WTC11 (cell line): ENCODE results near the gene MTCL1. TPM values are rescaled to one million over a fixed set of nuclear protein-coding genes. Genes with fewer than 3 reads are reported as not detected.

Experiments
- ATAC-seq: fragments of 200-7000 bp; cut with Tn5 transposase; 2 replicates; pipeline ENCODE4 v1.10.0; 2021; ENCODE audit warnings: mild to moderate bottlenecking, moderate library complexity
- CTCF ChIA-PET: fragments of 300-600 bp; sonication (Branson Sonifier 250); formaldehyde crosslinking; loops from one replicate; lab custom pipeline; 2021; ENCODE audit warnings: antibody characterized with exemption; lab: Charles Lee
- POLR2A ChIA-PET: fragments of 350-600 bp; sonication (Branson Sonifier 250); formaldehyde crosslinking; loops from one replicate; lab custom pipeline; 2021; ENCODE audit warnings: antibody characterized with exemption; lab: Charles Lee
- DNase-seq: peaks from one replicate; pipeline ENCODE4 v3.0.0; 2021; ENCODE audit warnings: low spot score
- H3K27ac Mint-ChIP-seq: 2 replicates; pipeline ENCODE4 v1.8.0; 2021; ENCODE audit warnings: mixed read lengths
- H3K27me3 Mint-ChIP-seq: 2 replicates; pipeline ENCODE4 v1.8.0; 2021; ENCODE audit warnings: low read depth, mild to moderate bottlenecking, moderate library complexity, mixed read lengths
- H3K36me3 Mint-ChIP-seq: 2 replicates; pipeline ENCODE4 v1.8.0; 2021; ENCODE audit warnings: mixed read lengths
- H3K4me1 Mint-ChIP-seq: 2 replicates; pipeline ENCODE4 v1.8.0; 2022; ENCODE audit warnings: mixed read lengths
- H3K4me3 Mint-ChIP-seq: 2 replicates; pipeline ENCODE4 v1.8.0; 2021; ENCODE audit warnings: mild to moderate bottlenecking, moderate library complexity, mixed read lengths
- H3K9me3 Mint-ChIP-seq: 2 replicates; pipeline ENCODE4 v1.8.0; 2021; ENCODE audit warnings: mixed read lengths
- ETV6 ChIP-seq: sonication (generic); formaldehyde crosslinking; IDR thresholded peaks from 2 replicates; pipeline ENCODE4 v1.8.1; 2022; ENCODE audit warnings: mild to moderate bottlenecking, missing genetic modification reagents
- FOXJ3 ChIP-seq: sonication (generic); formaldehyde crosslinking; IDR thresholded peaks from 2 replicates; pipeline ENCODE4 v1.9.0; 2021; ENCODE audit warnings: missing genetic modification reagents, mild to moderate bottlenecking, borderline replicate concordance
- GRHL2 ChIP-seq: fragments of 250-450 bp; sonication (Bioruptor Pico); IDR thresholded peaks from 2 replicates; pipeline ENCODE4 v1.8.0; 2022; ENCODE audit warnings: mild to moderate bottlenecking, moderate library complexity; ENCODE audit not compliant: insufficient replicate concordance, severe bottlenecking
- HMGA2 ChIP-seq: fragments of 250-450 bp; sonication (Bioruptor Pico); IDR thresholded peaks from 2 replicates; pipeline ENCODE4 v1.4.0; 2021; ENCODE audit warnings: mild to moderate bottlenecking, moderate library complexity
- NR2C2 ChIP-seq: sonication (generic); formaldehyde crosslinking; IDR thresholded peaks from 2 replicates; pipeline ENCODE4 v1.8.0; 2022; ENCODE audit warnings: mild to moderate bottlenecking, missing genetic modification reagents
- OVOL2 ChIP-seq: fragments of 250-450 bp; sonication (Bioruptor Pico); IDR thresholded peaks from 2 replicates; pipeline ENCODE4 v1.9.0; 2021; ENCODE audit warnings: mild to moderate bottlenecking, borderline replicate concordance
- RELA ChIP-seq: sonication (generic); formaldehyde crosslinking; IDR thresholded peaks from 2 replicates; pipeline ENCODE4 v1.8.1; 2022; ENCODE audit warnings: missing genetic modification reagents, mild to moderate bottlenecking, borderline replicate concordance
- SP1 ChIP-seq: sonication (generic); formaldehyde crosslinking; conservative IDR thresholded peaks from 2 replicates; pipeline ENCODE4 v1.8.1; 2022; ENCODE audit warnings: missing genetic modification reagents
- ZNF121 ChIP-seq: sonication (generic); formaldehyde crosslinking; IDR thresholded peaks from 2 replicates; pipeline ENCODE4 v1.8.0; 2023; ENCODE audit warnings: missing genetic modification reagents
- total RNA-seq: library from RNA; stranded (reverse); gene quantifications from 3 replicates; pipeline ENCODE4 v1.2.3, GENCODE V29; 2021
- TF ChIP-seq, protein P1 (sequence below): fragments of 250-450 bp; sonication (Bioruptor Pico); IDR thresholded peaks from 2 replicates; pipeline ENCODE4 v1.9.0; 2021; ENCODE audit warnings: mild to moderate bottlenecking
- TF ChIP-seq, protein P2 (sequence below): sonication (generic); formaldehyde crosslinking; conservative IDR thresholded peaks from 2 replicates; pipeline ENCODE4 v1.8.1; 2022; ENCODE audit warnings: mild to moderate bottlenecking, missing genetic modification reagents
- TF ChIP-seq, protein P3 (sequence below): sonication (generic); formaldehyde crosslinking; IDR thresholded peaks from 2 replicates; pipeline ENCODE4 v1.8.0; 2023; ENCODE audit warnings: missing genetic modification reagents, mild to moderate bottlenecking, borderline replicate concordance
- TF ChIP-seq, protein P4 (sequence below): fragments of 250-450 bp; sonication (Bioruptor Pico); IDR thresholded peaks from 2 replicates; pipeline ENCODE4 v1.8.0; 2021; ENCODE audit warnings: mild to moderate bottlenecking
- TF ChIP-seq, protein P5 (sequence below): fragments of 200-600 bp; IDR thresholded peaks from 2 replicates; pipeline ENCODE4 v1.8.0; 2022; ENCODE audit warnings: antibody characterized with exemption
- TF ChIP-seq, protein P6 (sequence below): sonication (generic); formaldehyde crosslinking; IDR thresholded peaks from 2 replicates; pipeline ENCODE4 v1.8.0; 2023; ENCODE audit warnings: mild to moderate bottlenecking, missing genetic modification reagents
- TF ChIP-seq, protein P7 (sequence below): sonication (generic); formaldehyde crosslinking; IDR thresholded peaks from 2 replicates; pipeline ENCODE4 v1.8.0; 2022; ENCODE audit warnings: mild to moderate bottlenecking, missing genetic modification reagents

The MTCL1 gene
- total RNA-seq, 1 experiment from 2014 or later = 64.3 TPM

DNA sequence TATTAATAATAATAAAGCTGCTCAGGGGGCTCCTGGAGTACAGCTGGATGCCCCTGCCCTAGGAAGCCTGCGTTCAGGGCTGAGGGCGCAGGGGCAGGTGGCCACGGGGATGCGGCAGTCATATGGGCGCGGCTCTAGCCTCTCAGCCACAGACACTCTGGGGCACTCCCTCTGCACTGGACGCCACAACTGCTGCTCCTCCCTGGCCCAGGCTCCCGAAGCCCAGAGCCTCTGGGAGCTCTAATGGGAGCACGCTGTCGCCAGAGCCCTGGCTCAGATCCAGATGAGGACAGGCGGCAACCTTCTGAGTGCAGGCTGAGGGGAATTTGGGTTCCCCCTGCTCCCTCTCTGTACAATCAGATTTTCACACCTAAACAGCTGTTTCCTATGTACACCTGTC is 93.6 kb downstream of the MTCL1 start (continued):
- TF ChIP-seq, protein P1, sequence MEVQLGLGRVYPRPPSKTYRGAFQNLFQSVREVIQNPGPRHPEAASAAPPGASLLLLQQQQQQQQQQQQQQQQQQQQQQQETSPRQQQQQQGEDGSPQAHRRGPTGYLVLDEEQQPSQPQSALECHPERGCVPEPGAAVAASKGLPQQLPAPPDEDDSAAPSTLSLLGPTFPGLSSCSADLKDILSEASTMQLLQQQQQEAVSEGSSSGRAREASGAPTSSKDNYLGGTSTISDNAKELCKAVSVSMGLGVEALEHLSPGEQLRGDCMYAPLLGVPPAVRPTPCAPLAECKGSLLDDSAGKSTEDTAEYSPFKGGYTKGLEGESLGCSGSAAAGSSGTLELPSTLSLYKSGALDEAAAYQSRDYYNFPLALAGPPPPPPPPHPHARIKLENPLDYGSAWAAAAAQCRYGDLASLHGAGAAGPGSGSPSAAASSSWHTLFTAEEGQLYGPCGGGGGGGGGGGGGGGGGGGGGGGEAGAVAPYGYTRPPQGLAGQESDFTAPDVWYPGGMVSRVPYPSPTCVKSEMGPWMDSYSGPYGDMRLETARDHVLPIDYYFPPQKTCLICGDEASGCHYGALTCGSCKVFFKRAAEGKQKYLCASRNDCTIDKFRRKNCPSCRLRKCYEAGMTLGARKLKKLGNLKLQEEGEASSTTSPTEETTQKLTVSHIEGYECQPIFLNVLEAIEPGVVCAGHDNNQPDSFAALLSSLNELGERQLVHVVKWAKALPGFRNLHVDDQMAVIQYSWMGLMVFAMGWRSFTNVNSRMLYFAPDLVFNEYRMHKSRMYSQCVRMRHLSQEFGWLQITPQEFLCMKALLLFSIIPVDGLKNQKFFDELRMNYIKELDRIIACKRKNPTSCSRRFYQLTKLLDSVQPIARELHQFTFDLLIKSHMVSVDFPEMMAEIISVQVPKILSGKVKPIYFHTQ (CRISPR knock-in tag) = no peak
- TF ChIP-seq, protein P2, sequence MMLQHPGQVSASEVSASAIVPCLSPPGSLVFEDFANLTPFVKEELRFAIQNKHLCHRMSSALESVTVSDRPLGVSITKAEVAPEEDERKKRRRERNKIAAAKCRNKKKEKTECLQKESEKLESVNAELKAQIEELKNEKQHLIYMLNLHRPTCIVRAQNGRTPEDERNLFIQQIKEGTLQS (CRISPR knock-in tag) = no peak
- no peak for TF ChIP-seq HMGA2 (CRISPR knock-in tag)
- TF ChIP-seq, protein P3, sequence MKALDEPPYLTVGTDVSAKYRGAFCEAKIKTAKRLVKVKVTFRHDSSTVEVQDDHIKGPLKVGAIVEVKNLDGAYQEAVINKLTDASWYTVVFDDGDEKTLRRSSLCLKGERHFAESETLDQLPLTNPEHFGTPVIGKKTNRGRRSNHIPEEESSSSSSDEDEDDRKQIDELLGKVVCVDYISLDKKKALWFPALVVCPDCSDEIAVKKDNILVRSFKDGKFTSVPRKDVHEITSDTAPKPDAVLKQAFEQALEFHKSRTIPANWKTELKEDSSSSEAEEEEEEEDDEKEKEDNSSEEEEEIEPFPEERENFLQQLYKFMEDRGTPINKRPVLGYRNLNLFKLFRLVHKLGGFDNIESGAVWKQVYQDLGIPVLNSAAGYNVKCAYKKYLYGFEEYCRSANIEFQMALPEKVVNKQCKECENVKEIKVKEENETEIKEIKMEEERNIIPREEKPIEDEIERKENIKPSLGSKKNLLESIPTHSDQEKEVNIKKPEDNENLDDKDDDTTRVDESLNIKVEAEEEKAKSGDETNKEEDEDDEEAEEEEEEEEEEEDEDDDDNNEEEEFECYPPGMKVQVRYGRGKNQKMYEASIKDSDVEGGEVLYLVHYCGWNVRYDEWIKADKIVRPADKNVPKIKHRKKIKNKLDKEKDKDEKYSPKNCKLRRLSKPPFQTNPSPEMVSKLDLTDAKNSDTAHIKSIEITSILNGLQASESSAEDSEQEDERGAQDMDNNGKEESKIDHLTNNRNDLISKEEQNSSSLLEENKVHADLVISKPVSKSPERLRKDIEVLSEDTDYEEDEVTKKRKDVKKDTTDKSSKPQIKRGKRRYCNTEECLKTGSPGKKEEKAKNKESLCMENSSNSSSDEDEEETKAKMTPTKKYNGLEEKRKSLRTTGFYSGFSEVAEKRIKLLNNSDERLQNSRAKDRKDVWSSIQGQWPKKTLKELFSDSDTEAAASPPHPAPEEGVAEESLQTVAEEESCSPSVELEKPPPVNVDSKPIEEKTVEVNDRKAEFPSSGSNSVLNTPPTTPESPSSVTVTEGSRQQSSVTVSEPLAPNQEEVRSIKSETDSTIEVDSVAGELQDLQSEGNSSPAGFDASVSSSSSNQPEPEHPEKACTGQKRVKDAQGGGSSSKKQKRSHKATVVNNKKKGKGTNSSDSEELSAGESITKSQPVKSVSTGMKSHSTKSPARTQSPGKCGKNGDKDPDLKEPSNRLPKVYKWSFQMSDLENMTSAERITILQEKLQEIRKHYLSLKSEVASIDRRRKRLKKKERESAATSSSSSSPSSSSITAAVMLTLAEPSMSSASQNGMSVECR (CRISPR knock-in tag) = no peak
- TF ChIP-seq SP1 (CRISPR knock-in tag) = no peak
- TF ChIP-seq ETV6 (CRISPR knock-in tag) = no peak
- TF ChIP-seq, protein P4, sequence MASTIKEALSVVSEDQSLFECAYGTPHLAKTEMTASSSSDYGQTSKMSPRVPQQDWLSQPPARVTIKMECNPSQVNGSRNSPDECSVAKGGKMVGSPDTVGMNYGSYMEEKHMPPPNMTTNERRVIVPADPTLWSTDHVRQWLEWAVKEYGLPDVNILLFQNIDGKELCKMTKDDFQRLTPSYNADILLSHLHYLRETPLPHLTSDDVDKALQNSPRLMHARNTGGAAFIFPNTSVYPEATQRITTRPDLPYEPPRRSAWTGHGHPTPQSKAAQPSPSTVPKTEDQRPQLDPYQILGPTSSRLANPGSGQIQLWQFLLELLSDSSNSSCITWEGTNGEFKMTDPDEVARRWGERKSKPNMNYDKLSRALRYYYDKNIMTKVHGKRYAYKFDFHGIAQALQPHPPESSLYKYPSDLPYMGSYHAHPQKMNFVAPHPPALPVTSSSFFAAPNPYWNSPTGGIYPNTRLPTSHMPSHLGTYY = no peak

DNA sequence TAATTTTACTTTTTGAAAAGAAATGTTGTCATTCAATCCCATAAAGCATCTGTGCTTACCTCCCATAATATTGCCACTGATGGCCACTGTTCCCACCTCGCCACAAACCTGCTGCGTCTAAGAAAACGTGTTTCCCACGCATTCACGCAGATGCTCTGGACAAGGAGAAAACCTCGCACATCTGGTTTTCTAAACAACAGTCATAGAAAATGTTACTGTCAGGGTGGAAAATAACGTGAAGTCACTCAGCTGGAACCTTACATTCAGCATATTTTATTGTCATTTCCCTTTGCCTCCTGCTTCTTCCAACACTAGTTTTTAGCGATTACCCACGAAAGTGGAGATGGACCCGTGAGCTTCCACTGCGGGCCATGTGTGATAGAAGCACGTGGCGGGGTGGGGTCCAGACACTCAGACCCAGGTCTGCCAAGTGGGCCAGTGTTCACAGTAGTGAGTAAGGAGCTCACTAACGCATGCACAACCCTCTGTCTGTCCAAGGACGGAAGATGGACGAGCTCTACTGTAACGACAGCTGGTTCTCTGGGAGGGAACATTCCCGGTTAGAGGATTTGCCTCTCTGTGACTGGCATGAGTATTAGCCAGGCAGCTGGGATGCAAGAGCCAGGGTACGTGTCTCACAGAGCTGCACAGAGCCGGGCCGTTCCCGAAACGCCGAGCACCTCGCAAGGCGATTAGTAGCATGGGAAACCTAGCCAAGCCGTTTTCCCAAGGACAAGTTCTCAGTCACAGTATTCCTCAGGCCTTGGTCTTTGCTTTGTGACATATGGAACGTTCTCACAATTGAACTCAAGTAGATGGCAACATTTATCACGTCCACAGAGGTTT is 94.5 kb downstream of the MTCL1 start:
- Mint-ChIP-seq H3K27ac (peak overlapping the region; percentile 97), H3K4me3 (no peak overlapping the region)
- TF ChIP-seq, protein P5, sequence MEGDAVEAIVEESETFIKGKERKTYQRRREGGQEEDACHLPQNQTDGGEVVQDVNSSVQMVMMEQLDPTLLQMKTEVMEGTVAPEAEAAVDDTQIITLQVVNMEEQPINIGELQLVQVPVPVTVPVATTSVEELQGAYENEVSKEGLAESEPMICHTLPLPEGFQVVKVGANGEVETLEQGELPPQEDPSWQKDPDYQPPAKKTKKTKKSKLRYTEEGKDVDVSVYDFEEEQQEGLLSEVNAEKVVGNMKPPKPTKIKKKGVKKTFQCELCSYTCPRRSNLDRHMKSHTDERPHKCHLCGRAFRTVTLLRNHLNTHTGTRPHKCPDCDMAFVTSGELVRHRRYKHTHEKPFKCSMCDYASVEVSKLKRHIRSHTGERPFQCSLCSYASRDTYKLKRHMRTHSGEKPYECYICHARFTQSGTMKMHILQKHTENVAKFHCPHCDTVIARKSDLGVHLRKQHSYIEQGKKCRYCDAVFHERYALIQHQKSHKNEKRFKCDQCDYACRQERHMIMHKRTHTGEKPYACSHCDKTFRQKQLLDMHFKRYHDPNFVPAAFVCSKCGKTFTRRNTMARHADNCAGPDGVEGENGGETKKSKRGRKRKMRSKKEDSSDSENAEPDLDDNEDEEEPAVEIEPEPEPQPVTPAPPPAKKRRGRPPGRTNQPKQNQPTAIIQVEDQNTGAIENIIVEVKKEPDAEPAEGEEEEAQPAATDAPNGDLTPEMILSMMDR = no peak
- TF ChIP-seq, protein P6, sequence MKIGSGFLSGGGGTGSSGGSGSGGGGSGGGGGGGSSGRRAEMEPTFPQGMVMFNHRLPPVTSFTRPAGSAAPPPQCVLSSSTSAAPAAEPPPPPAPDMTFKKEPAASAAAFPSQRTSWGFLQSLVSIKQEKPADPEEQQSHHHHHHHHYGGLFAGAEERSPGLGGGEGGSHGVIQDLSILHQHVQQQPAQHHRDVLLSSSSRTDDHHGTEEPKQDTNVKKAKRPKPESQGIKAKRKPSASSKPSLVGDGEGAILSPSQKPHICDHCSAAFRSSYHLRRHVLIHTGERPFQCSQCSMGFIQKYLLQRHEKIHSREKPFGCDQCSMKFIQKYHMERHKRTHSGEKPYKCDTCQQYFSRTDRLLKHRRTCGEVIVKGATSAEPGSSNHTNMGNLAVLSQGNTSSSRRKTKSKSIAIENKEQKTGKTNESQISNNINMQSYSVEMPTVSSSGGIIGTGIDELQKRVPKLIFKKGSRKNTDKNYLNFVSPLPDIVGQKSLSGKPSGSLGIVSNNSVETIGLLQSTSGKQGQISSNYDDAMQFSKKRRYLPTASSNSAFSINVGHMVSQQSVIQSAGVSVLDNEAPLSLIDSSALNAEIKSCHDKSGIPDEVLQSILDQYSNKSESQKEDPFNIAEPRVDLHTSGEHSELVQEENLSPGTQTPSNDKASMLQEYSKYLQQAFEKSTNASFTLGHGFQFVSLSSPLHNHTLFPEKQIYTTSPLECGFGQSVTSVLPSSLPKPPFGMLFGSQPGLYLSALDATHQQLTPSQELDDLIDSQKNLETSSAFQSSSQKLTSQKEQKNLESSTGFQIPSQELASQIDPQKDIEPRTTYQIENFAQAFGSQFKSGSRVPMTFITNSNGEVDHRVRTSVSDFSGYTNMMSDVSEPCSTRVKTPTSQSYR (CRISPR knock-in tag) = no peak
- no peak for TF ChIP-seq OVOL2
- TF ChIP-seq FOXJ3 (CRISPR knock-in tag) = no peak
- TF ChIP-seq, protein P7, sequence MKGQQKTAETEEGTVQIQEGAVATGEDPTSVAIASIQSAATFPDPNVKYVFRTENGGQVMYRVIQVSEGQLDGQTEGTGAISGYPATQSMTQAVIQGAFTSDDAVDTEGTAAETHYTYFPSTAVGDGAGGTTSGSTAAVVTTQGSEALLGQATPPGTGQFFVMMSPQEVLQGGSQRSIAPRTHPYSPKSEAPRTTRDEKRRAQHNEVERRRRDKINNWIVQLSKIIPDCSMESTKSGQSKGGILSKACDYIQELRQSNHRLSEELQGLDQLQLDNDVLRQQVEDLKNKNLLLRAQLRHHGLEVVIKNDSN = no peak
- no peak for TF ChIP-seq RELA
- TF ChIP-seq NR2C2 (CRISPR knock-in tag) = no peak
- TF ChIP-seq ZNF121 = no peak
- TF ChIP-seq GRHL2 (CRISPR knock-in tag) = no peak

More for the DNA sequence above, 94.5 kb downstream of the MTCL1 start:
- Mint-ChIP-seq H3K9me3 (no peaks in the 10 kb centered on the region), H3K27me3 (no peaks in the 10 kb centered on the region), H3K4me1 (peaks cover 71% of the 10 kb centered on the region), H3K36me3 (peaks cover 37% of the 10 kb centered on the region)
- POLR2A ChIA-PET = interaction anchor here (0.7 kb wide), 1 partner anchor 21 kb away, joined by 13 read pairs; no protein-coding TSS in a partner anchor
- ATAC-seq (peak; percentile 15; the same call in 1 of the 2 replicates), DNase-seq (no peak)
- CTCF ChIA-PET = interaction anchor here (0.6 to 1.4 kb wide), 6 partner anchors 34 to 399 kb away, joined by 3 to 6 read pairs (median 3); no protein-coding TSS in a partner anchor
